HFF-Myc (cell line): ENCODE data around the gene RHEX.

Experiments used
- DNase-seq: peaks from one replicate; pipeline ENCODE4 v3.0.0-alpha.2; 2011; ENCODE audit warnings: low read depth; ENCODE audit errors: extremely low read depth
- H3K4me3 ChIP-seq: replicated peaks from 2 replicates; pipeline ENCODE4 v1.5.1; 2011; ENCODE audit warnings: low read depth, mild to moderate bottlenecking, control low read depth, low read length
- TF ChIP-seq, protein P1 (sequence below): IDR thresholded peaks from 2 replicates; pipeline ENCODE4 v1.5.1; 2012; ENCODE audit warnings: mild to moderate bottlenecking, low read depth, low read length, control low read depth; ENCODE audit errors: missing control alignments

The RHEX gene

DNA sequence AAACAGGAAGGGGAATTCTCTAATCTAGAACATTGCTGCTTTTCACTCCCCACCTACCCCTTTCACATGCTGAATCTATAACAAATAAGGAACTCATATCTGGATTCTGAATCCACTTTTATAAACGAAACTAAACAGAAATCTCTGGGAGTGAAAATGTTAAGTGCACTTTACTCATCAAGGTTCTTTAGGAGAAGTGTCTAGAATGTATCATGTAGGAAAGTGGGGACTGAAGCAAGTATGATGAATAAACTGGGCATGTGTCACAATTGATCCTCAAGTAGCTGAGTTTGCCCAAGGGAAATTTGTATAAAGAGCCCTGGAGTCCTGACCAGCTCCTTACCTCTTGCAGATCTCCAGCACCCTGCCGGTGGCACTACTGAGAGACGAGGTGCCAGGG lies 44.4 kb downstream of the RHEX start:
- TF ChIP-seq, protein P1, sequence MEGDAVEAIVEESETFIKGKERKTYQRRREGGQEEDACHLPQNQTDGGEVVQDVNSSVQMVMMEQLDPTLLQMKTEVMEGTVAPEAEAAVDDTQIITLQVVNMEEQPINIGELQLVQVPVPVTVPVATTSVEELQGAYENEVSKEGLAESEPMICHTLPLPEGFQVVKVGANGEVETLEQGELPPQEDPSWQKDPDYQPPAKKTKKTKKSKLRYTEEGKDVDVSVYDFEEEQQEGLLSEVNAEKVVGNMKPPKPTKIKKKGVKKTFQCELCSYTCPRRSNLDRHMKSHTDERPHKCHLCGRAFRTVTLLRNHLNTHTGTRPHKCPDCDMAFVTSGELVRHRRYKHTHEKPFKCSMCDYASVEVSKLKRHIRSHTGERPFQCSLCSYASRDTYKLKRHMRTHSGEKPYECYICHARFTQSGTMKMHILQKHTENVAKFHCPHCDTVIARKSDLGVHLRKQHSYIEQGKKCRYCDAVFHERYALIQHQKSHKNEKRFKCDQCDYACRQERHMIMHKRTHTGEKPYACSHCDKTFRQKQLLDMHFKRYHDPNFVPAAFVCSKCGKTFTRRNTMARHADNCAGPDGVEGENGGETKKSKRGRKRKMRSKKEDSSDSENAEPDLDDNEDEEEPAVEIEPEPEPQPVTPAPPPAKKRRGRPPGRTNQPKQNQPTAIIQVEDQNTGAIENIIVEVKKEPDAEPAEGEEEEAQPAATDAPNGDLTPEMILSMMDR = no peak
- DNase-seq = no peak
- H3K4me3 ChIP-seq = no peak overlapping the region

DNA sequence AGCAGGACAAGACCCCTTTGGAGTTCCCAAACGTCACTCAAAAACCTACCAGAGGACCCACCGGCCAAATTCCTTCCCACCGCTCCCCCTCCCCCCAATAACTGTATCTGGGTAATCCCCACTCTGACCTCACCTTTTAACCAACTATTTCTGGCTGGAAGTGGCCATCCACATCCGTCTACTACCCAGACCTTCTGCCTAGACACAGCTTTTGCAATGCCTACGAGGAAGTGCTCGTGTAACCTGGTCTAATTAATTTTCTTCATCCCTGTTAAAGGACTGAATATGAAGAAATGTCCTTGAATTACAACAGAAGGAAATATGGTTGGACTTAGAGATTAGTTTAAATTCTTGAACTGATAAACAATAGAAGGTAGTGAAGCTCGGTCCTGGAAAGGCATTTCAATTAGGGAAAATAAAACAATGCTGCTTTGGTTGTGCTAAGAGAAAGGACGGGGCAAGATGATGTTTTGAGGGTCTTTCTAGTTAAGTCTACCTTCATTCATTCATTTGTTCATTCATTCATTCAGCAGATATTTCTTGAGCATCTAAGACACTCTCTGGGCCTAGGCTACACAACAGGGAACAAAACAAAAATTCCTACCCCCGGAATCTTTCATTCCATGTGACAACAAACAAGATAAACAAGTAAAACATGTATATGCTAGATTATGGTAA lies 45.4 kb downstream of the RHEX start:
- no peak overlapping the region for H3K4me3 ChIP-seq
- TF ChIP-seq, protein P1 = no peak
- DNase-seq = no peak

DNA sequence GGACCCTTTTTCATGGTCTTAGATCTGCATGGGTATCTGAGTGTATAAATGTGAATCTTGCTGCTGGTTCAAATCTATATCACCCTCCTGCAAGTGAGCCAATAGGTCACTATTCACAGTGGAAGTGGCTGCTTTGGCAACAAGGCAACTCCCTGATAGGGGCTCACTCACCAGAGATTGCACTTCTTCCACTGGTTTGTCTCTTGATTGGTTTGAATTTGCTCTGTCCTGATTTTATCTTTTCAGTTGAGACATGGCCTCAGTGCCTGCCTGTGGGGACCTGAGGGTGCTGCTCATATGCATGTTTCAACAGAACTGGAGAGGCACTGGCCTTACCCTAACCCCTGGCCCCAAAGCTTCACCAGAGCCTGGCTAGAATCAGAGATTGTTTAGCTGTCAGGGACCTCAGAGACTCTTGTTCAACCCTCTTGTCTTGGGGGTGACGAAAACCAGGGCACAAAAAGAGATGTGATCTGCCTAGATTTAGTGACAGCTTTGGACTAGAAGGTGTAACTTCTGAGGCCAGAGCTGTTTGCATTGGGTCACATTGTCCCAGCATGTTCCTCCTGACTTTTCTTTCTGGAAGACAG lies 47.3 kb downstream of the RHEX start:
- TF ChIP-seq, protein P1 = no peak
- no peak for DNase-seq
- H3K4me3 ChIP-seq = no peak overlapping the region

DNA sequence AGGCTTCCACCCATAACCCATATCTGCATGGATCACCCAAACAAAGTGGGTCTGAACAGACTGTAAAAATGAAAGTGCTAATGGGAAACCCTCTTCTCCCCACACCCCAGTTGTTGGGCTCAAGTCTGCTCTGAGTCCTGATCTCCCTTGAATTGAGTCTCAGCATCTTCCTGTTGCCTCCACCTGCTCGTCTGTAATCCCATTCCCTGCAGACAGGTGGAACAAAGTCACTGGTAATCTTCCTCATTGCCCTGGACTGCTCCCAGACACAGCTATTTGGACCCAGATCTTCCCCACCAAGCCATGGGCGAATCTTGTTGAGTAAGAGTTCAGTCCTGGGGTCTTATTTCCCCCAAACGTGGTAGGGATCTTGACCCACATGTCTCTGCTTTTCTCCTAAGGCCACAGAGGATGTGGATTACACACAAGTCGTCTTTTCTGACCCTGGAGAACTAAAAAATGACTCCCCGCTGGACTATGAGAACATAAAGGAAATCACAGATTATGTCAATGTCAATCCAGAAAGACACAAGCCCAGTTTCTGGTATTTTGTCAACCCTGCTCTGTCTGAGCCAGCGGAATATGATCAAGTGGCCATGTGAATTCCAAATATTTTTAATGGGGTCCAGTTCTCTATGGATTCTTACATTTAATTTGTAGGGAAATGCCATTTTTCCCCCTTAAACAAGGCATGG lies 48.5 kb downstream of the RHEX start:
- no peak for DNase-seq
- no peak overlapping the region for H3K4me3 ChIP-seq
- TF ChIP-seq, protein P1 = no peak

DNA sequence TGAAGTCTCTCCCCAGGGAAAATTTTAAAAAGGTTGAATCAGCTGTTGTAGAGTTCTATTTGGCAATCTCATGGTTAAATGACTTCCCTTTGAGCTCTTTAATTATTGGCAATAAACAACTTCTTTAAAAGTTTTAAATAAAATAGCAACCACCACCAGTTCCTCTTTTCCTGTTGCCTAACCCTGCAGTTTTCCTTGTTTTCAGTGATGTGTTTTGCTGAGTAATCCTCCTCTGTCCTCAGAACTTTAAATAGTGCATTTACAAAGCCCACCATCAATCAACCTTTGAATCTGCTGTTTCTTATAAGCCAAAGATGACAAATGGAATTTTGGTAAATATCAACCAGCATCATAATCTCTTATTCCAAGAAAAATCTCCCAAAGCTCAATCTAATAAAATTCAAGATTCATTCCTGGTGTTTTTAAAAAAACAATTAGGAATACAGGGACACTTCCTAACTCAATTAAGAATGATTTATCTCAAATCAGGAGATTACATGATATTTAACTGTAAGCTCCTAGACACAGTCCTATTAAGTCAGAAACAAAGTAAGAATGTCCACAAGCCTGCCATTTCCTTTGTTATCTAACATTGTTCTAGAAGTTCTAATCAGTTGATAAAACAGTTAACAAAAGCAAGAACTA lies 49.4 kb downstream of the RHEX start:
- no peak overlapping the region for H3K4me3 ChIP-seq
- TF ChIP-seq, protein P1 = no peak
- DNase-seq = no peak

DNA sequence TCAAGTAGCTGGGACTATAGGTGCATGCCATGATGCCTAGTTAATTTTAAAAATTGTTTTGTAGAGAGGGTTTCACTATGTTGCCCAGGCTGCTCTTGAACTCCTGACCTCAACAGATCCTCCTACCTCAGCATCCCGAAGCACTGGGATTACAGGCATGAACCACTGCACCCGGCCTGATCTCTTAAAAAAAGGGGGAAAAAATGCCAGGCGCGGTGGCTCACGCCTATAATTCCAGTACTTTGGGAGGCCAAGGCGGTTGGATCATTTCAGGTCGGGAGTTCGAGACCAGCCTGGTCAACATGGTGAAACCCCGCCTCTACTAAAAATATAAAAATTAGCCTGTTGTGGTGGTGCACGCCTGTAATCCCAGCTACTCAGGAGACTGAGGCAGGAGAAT lies 51.0 kb downstream of the RHEX start:
- H3K4me3 ChIP-seq = no peak overlapping the region
- TF ChIP-seq, protein P1 = no peak
- DNase-seq = no peak
